Bronchial epithelial cell (primary cell): ENCODE data around the gene LAIR2. TPM values are rescaled to one million over a fixed set of nuclear protein-coding genes. Genes with fewer than 3 reads are reported as not detected.
A peak's percentile ranks its signal among the peaks of the same experiment; 100 is the strongest.

Source experiments
- DNase-seq: peaks from one replicate; pipeline ENCODE4 v3.0.0-alpha.2; 2010; ENCODE audit warnings: low read depth
- FAIRE-seq: peaks from 2 replicates; lab custom pipeline; 2011; peaks lifted over from hg19 to GRCh38; lab: Jason Lieb, UNC
- H3K27me3 ChIP-seq: 2 replicates; pipeline ENCODE4 v1.5.1; 2011; ENCODE audit warnings: low read length; ENCODE audit not compliant: control insufficient read depth, insufficient read depth
- H3K36me3 ChIP-seq: 2 replicates; pipeline ENCODE4 v1.5.1; 2011; ENCODE audit warnings: low read length; ENCODE audit not compliant: control insufficient read depth, insufficient read depth
- H3K4me3 ChIP-seq: 2 replicates; pipeline ENCODE4 v1.5.1; 2011; ENCODE audit warnings: mild to moderate bottlenecking, low read depth, low read length, control low read depth
- total RNA-seq: library from RNA; depleted of rRNA; stranded (reverse); fragments of >200 nt; gene quantifications from 2 replicates; pipeline ENCODE4 v1.2.1, GENCODE V29; 2014
- TF ChIP-seq, protein P1 (sequence below): IDR thresholded peaks from 2 replicates; pipeline ENCODE4 v1.5.1; 2011; ENCODE audit warnings: mild to moderate bottlenecking, moderate library complexity, low read length, control low read depth, inconsistent platforms; ENCODE audit not compliant: insufficient read depth, severe bottlenecking

The LAIR2 gene
- total RNA-seq, 1 donor from 2014 or later = not detected

- TF ChIP-seq, protein P1, sequence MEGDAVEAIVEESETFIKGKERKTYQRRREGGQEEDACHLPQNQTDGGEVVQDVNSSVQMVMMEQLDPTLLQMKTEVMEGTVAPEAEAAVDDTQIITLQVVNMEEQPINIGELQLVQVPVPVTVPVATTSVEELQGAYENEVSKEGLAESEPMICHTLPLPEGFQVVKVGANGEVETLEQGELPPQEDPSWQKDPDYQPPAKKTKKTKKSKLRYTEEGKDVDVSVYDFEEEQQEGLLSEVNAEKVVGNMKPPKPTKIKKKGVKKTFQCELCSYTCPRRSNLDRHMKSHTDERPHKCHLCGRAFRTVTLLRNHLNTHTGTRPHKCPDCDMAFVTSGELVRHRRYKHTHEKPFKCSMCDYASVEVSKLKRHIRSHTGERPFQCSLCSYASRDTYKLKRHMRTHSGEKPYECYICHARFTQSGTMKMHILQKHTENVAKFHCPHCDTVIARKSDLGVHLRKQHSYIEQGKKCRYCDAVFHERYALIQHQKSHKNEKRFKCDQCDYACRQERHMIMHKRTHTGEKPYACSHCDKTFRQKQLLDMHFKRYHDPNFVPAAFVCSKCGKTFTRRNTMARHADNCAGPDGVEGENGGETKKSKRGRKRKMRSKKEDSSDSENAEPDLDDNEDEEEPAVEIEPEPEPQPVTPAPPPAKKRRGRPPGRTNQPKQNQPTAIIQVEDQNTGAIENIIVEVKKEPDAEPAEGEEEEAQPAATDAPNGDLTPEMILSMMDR = no peak
- no peak for FAIRE-seq
- peak overlapping the region; percentile 64 for H3K4me3 ChIP-seq
Measured at GRCh38 chr19:54470276-54470887, 32.2 kb upstream of the LAIR2 start.

GRCh38 chr19:54470991-54471782, 31.4 kb upstream of the LAIR2 start:
- TF ChIP-seq, protein P1 = no peak
- DNase-seq = no peak
- H3K27me3 ChIP-seq = no peaks in the 10 kb centered on the region
- H3K36me3 ChIP-seq = no peaks in the 10 kb centered on the region
- no peak for FAIRE-seq
- H3K4me3 ChIP-seq = peak overlapping the region; percentile 64

More at GRCh38 chr19:54470276-54470887, 32.2 kb upstream of the LAIR2 start:
- H3K36me3 ChIP-seq = no peaks in the 10 kb centered on the region
- no peak for DNase-seq
- H3K27me3 ChIP-seq = no peaks in the 10 kb centered on the region

DNA sequence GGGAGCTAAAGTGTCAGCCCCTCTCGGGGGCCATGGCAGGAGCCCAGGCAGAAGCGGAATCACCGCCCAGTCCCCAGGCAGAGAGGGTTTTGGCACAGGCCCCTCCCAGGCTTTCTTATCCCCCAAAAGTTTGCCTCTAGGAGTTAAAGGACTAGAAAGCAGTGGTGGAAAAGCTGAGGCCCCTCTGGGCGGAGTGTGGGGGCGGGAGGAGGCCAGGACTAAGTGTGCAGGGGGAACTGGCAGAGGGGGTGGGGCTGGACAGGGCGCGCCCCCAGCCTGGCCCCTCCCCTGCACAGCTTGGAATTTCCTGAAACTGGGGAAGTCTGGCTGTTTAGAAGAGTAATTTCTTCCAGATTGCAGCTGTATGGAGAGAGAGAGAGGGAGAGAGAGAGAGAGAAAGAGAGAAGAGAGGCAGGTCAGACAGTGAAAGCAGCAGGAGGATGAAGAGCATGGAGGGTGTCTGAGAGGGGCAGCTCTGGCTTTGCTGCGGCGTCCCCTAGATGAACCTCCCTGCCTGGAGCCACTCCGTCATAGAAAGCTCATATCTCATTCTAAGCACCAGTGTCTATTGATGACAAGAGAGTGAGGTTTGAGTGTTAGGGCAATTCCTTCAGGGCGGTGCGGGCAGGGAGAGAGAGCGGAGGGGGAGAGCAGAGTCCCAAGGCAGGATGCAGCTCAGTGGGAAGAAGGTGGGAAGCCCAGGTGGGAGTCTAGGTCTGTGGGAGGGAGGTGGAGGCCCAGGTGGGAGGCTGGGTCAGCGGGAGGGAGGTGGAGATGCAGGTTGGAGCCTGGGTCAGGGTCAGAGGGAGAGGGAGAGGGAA, 29.4 kb upstream of the LAIR2 start, which contains the start of gene CDC42EP5:
Gene CDC42EP5 (minus strand): TSS at position 226 of the 821 bp plus-strand sequence. CDS start 7,749 bp downstream, outside the sequence.
- no peak for FAIRE-seq
- Histone ChIP-seq H3K4me3 (peak within 1 kb of the TSS; percentile 37), H3K27me3 (no peaks in the 10 kb centered on the region), H3K36me3 (no peaks in the 10 kb centered on the region)
- peak; percentile 51 for DNase-seq
- TF ChIP-seq, protein P1 = no peak

DNA sequence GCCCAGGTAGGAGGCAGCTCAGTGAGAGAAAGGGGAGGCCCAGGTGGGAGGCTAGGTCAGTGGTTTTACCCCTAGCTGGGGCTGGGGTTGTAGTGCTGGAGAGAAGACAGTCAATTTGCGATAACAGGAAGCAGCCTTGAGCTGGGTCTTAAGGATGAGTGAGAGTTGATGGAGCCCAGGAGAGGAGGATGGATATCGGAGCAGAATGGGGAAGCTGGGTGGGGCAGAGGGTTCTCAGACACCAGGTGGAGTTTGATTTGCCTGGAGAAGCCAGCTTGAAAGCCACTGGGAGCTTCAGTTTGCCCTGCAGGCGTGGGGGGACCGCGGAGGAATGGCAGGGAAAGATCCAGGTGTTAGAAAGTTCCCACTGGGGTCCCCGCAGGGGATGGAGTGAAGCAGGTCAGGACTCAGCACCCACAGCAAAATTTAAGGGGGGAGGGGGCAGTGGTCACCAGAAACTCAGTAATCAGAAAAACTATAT, 28.7 kb upstream of the LAIR2 start:
- no peaks in the 10 kb centered on the region for H3K27me3 ChIP-seq
- TF ChIP-seq, protein P1 = no peak
- H3K36me3 ChIP-seq = no peaks in the 10 kb centered on the region
- DNase-seq (no peak), FAIRE-seq (no peak)
- H3K4me3 ChIP-seq = no peak overlapping the region

GRCh38 chr19:54475706-54476105, 26.9 kb upstream of the LAIR2 start:
- FAIRE-seq (no peak), DNase-seq (no peak)
- TF ChIP-seq, protein P1 = no peak
- no peak overlapping the region for H3K4me3 ChIP-seq
- H3K36me3 ChIP-seq = no peaks in the 10 kb centered on the region
- H3K27me3 ChIP-seq = no peaks in the 10 kb centered on the region
